Breast epithelium (tissue), 4 donors: ENCODE results near the gene MACO1. TPM values are rescaled to one million over a fixed set of nuclear protein-coding genes. Genes with fewer than 3 reads are reported as not detected.
"Not testable (repeated sequence)": the region's sequence is repeated elsewhere in the genome, so short reads cannot be mapped to it uniquely, and the experiment has no call there.

Source experiments
- DNase-seq, 2 donors: peaks; one replicate each; pipeline ENCODE4 v3.0.0-alpha.2; 2019; ENCODE audit warnings: low spot score in 2 of 2
- H3K27ac ChIP-seq, 2 donors: fragments of 200-600 bp; sonication (generic) in 1 of 2; one replicate each; pipeline ENCODE4 v1.5.1; 2016 to 2019; ENCODE audit warnings: mild to moderate bottlenecking in 1 of 2
- H3K27me3 ChIP-seq, 2 donors: fragments of 200-600 bp; sonication (generic) in 1 of 2; one replicate each; pipeline versions ENCODE4 v1.5.1 to v1.6.0; 2017 to 2019; ENCODE audit warnings: control low read depth in 1 of 2, mild to moderate bottlenecking in 1 of 2
- H3K36me3 ChIP-seq: fragments of 200-600 bp; one replicate; pipeline ENCODE4 v1.5.1; 2019
- H3K4me1 ChIP-seq, 2 donors: fragments of 200-600 bp; sonication (generic); one replicate each; pipeline ENCODE4 v1.5.1; 2016 to 2019; ENCODE audit warnings: control low read depth in 1 of 2
- H3K4me3 ChIP-seq, 3 donors: fragments of 200-600 bp; sonication (generic); 1 replicate in 2 of 3; 2 replicates in 1 of 3; pipeline ENCODE4 v1.5.1; 2016 to 2019; ENCODE audit warnings: mild to moderate bottlenecking in 3 of 3, moderate library complexity in 2 of 3
- H3K9me3 ChIP-seq, 2 donors: fragments of 200-600 bp; sonication (generic) in 1 of 2; one replicate each; pipeline ENCODE4 v1.5.1; 2016 to 2019; ENCODE audit warnings: control low read depth in 1 of 2
- CTCF ChIP-seq, 3 donors: fragments of 450-650 bp; IDR thresholded peaks; one replicate each; pipeline ENCODE4 v1.5.1; 2016 to 2017; ENCODE audit warnings: antibody characterized with exemption in 3 of 3, mild to moderate bottlenecking in 3 of 3, moderate library complexity in 3 of 3
- POLR2A ChIP-seq: fragments of 450-650 bp; IDR thresholded peaks from one replicate; pipeline ENCODE4 v1.6.1; 2016; ENCODE audit warnings: antibody characterized with exemption, mild to moderate bottlenecking, moderate library complexity
- POLR2AphosphoS5 ChIP-seq, 3 donors: sonication (generic); formaldehyde crosslinking; IDR thresholded peaks; one replicate each; pipeline ENCODE4 v1.6.1; 2017; ENCODE audit warnings: antibody characterized with exemption in 3 of 3
- intact Hi-C: fragments of 100-400 bp; cut with DNase I; formaldehyde crosslinking; loops from one replicate; pipeline ENCODE4 v1.15.1; 2023; ENCODE audit warnings: low total_unique reads
- total RNA-seq, 3 donors: library from RNA; depleted of rRNA; stranded (reverse); fragments of >200 nt; gene quantifications; one replicate each; pipeline ENCODE4 v1.1.0, GENCODE V29; 2016

Gene MACO1
- total RNA-seq, 3 donors from 2014 or later: 15.0 to 24.0 (median 17.7) TPM

DNA sequence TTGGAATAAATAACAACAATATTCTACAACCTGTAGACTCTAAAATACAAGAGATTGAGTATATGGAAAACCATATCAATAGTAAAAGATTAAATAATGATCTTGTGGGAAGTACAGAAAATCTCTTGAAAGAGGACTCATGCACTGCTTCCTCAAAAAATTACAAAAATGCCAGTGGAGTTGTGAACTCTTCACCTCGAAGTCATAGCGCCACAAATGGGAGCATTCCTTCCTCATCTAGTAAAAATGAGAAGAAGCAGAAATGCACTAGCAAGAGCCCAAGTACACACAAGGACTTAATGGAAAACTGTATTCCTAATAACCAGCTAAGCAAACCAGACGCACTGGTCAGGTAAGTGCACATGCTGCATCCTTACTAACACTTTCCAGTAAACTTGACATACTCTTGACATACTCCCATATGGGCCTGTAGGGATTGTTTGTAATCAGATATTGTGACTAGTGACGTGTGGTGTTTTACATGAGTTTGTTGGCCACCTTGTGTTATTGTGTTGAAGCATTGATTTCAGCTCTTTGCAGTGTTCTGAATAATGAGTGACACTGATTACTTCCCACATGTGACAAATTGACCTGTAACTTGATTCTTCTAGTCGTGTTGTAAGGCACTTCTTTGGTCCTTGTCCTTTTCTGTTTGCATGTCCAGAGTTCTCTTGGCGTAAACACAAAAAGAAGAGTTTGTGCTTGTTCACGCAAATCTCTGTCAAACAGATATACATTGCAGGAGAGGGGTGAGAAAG lies 28.0 kb downstream of the MACO1 start:
- H3K27ac ChIP-seq: no peak overlapping the region
- H3K4me1 ChIP-seq: peaks cover 0 to 7% of the 10 kb centered on the region in 2 donors
- no peak for DNase-seq
- intact Hi-C loops: no loop called here
- TF ChIP-seq CTCF (IDR thresholded peaks at IDR 0.05): no peak
- TF ChIP-seq POLR2A: no peak
- no peak for TF ChIP-seq POLR2AphosphoS5 (IDR thresholded peaks at IDR 0.05)
- no peaks in the 10 kb centered on the region for H3K9me3 ChIP-seq
- no peaks in the 10 kb centered on the region for H3K27me3 ChIP-seq
- H3K4me3 ChIP-seq: no peak overlapping the region
- no peaks in the 10 kb centered on the region for H3K36me3 ChIP-seq

DNA sequence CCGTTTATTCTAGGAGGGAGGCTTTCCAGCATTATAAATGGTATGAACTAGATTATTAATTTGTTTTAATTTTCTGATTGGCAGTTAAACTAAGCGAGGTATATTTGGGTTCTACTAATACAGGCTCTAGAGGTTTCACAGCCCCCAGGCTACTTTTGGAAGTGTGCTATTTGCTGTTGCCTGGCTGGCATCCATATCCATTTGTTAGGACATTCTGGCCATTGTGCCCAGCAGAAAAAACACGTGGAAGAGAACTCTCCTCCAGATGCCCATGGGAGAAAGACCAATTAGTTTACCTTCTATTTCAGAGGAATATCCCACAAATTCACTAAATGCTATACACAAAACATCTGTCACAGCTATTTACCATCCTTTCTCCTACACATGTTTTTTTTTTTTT lies 29.3 kb downstream of the MACO1 start:
- Histone ChIP-seq H3K9me3 (no peaks in the 10 kb centered on the region), H3K4me1 (peaks cover 0 to 7% of the 10 kb centered on the region in 2 donors), H3K36me3 (no peaks in the 10 kb centered on the region), H3K4me3 (no peak overlapping the region), H3K27me3 (no peaks in the 10 kb centered on the region), H3K27ac (no peak overlapping the region)
- no peak for DNase-seq
- intact Hi-C loops: no loop called here
- TF ChIP-seq POLR2AphosphoS5 (IDR thresholded peaks at IDR 0.05) (no peak), POLR2A (no peak), CTCF (IDR thresholded peaks at IDR 0.05) (no peak)

- H3K4me3 ChIP-seq, H3K27ac ChIP-seq, H3K4me1 ChIP-seq, H3K27me3 ChIP-seq, H3K36me3 ChIP-seq, DNase-seq, H3K9me3 ChIP-seq, intact Hi-C loops: not testable (repeated sequence)
Observed at GRCh38 chr1:25460816-25461215, 30.1 kb downstream of the MACO1 start.

DNA sequence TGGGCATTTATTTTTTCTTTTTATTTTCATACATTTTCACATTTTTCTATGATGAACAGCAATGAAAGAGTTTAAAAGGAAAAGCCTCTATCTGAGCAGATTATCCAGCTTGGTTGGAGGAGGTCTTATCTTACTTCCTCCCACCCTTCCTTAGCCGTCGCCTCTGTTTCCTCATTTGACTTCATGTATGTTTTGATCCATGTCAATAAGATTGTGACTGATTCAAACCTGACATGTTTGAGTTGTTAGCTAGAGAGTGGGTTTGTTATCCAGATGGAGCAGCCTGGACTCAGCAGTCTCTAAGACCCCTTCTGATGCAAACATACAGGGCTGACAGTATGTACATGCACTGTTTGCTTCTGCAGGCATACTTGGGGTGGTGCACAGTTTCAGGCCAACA lies 31.2 kb downstream of the MACO1 start:
- Histone ChIP-seq H3K4me3 (no peak overlapping the region), H3K4me1 (peaks cover 0 to 7% of the 10 kb centered on the region in 2 donors), H3K27ac (no peak overlapping the region), H3K27me3 (no peaks in the 10 kb centered on the region), H3K36me3 (no peaks in the 10 kb centered on the region), H3K9me3 (no peaks in the 10 kb centered on the region)
- DNase-seq: no peak
- TF ChIP-seq POLR2AphosphoS5 (IDR thresholded peaks at IDR 0.05) (no peak), CTCF (IDR thresholded peaks at IDR 0.05) (no peak), POLR2A (no peak)
- intact Hi-C loops: no loop called here

GRCh38 chr1:25462732-25463131 lies 32.0 kb downstream of the MACO1 start:
- intact Hi-C loops: no loop called here
- no peak for DNase-seq

More at GRCh38 chr1:25462732-25463131, 32.0 kb downstream of the MACO1 start:
- no peaks in the 10 kb centered on the region for H3K9me3 ChIP-seq
- H3K36me3 ChIP-seq: no peaks in the 10 kb centered on the region
- H3K27ac ChIP-seq: no peak overlapping the region
- TF ChIP-seq POLR2A (no peak), CTCF (IDR thresholded peaks at IDR 0.05) (no peak), POLR2AphosphoS5 (IDR thresholded peaks at IDR 0.05) (no peak)
- H3K4me1 ChIP-seq: peaks cover 0 to 7% of the 10 kb centered on the region in 2 donors
- H3K4me3 ChIP-seq: no peak overlapping the region
- no peaks in the 10 kb centered on the region for H3K27me3 ChIP-seq
